ENCODE data around the gene EEF1A2. TPM values are rescaled to one million over a fixed set of nuclear protein-coding genes. Genes with fewer than 3 reads are reported as not detected.

The EEF1A2 gene
- total and polyA plus RNA-seq, 2 donors (not counting 3 experiments of a cell fraction or from before 2014, with no cell fraction given) = 2.7 to 3.4 TPM

GRCh38 chr20:63439866-63440265 lies 59.0 kb downstream of the EEF1A2 start:
- ChIA-PET POLR2A (no interaction called here), CTCF (no interaction called here)
- no peak overlapping the region for H3K4me2 ChIP-seq (ENCODE audit: insufficient read depth, low read length)
- no peak overlapping the region for H2AFZ ChIP-seq (ENCODE audit: low read depth, low read length)
- H3K9ac ChIP-seq (replicated peaks; ENCODE audit: extremely low read depth, insufficient read depth, low read length) = no peak overlapping the region
- H3K79me2 ChIP-seq (ENCODE audit: control insufficient read depth, insufficient read depth, low read length) = no peaks in the 10 kb centered on the region
- H3K4me3 ChIP-seq (replicated peaks in 1 of 3; ENCODE audit: insufficient read depth in 1 of 3, low read depth in 1 of 3, low read length in 3 of 3) = no peak overlapping the region
- H3K9me3 ChIP-seq (replicated peaks; ENCODE audit: control insufficient read depth, insufficient read depth, low read length) = no peaks in the 10 kb centered on the region
- no peak for TF ChIP-seq FOS (IDR thresholded peaks at IDR 0.05; ENCODE audit: borderline replicate concordance, insufficient read depth, low read length)
- TF ChIP-seq POLR2A (IDR thresholded peaks at IDR 0.05; ENCODE audit: low read depth, low read length) = no peak
- no peak for TF ChIP-seq MYC (IDR thresholded peaks at IDR 0.05; ENCODE audit: low read depth, low read length)
- no peak for TF ChIP-seq CTCF (IDR thresholded peaks at IDR 0.05; ENCODE audit: extremely low read depth in 1 of 2, insufficient read depth in 1 of 2, low read depth in 1 of 2, low read length in 2 of 2)
- TF ChIP-seq MAX (IDR thresholded peaks at IDR 0.05; ENCODE audit: insufficient read depth, insufficient read length) = no peak
- TF ChIP-seq EZH2 (IDR thresholded peaks at IDR 0.05; ENCODE audit: borderline replicate concordance, low read depth, low read length, severe bottlenecking) = no peak
- TF ChIP-seq GATA2 (IDR thresholded peaks at IDR 0.05; ENCODE audit: insufficient read depth, insufficient read length, low read depth, low read length) = no peak
- no peak for TF ChIP-seq JUN (IDR thresholded peaks at IDR 0.05; ENCODE audit: borderline replicate concordance, insufficient read depth, insufficient read length, low read depth)
- TF ChIP-seq POLR2AphosphoS5 (IDR thresholded peaks at IDR 0.05; ENCODE audit: insufficient read depth, low read depth, low read length) = no peak
- H3K36me3 ChIP-seq (ENCODE audit: control insufficient read depth in 2 of 2, extremely low read depth in 1 of 2, insufficient read depth in 2 of 2, low read length in 2 of 2) = no peaks in the 10 kb centered on the region
- dilution Hi-C loops (cut with MboI; ENCODE audit: extremely low pct_ligation_motif_present, low sequenced_read_pairs) = no loop called here
- DNase-seq (ENCODE audit: low read depth, low spot score) = no peak
- H3K4me1 ChIP-seq (ENCODE audit: control insufficient read depth, extremely low read depth, insufficient read depth, low read length) = no peaks in the 10 kb centered on the region
- no TSS peak for BruUV-seq (replicated peaks)
- no peaks in the 10 kb centered on the region for H3K9me1 ChIP-seq (replicated peaks; ENCODE audit: control insufficient read depth, extremely low read depth, insufficient read depth, low read length)
- H4K20me1 ChIP-seq (replicated peaks; ENCODE audit: control insufficient read depth, extremely low read depth, insufficient read depth, low read length) = no peaks in the 10 kb centered on the region
- FAIRE-seq = no peak
- H3K27me3 ChIP-seq (ENCODE audit: control insufficient read depth in 2 of 2, insufficient read depth in 2 of 2, low read length in 2 of 2) = no peaks in the 10 kb centered on the region
- intact Hi-C loops (cut with micrococcal nuclease) = loop anchor here (10.0 kb wide), 1 partner anchor 75 kb away; no protein-coding TSS in a partner anchor
- no peak overlapping the region for H3K27ac ChIP-seq (ENCODE audit: insufficient read depth, low read depth, low read length)

Measured in endothelial cell of umbilical vein (primary cell).